Heart left ventricle (tissue), 16 donors: ENCODE data around the gene ZC3H12C. TPM values are rescaled to one million over a fixed set of nuclear protein-coding genes. Genes with fewer than 3 reads are reported as not detected.

ENCODE experiments used
- ATAC-seq, 4 donors: fragments of 200-7000 bp; cut with Tn5 transposase; one replicate each; pipeline ENCODE4 v1.9.1; 2020 to 2022; ENCODE audit warnings: moderate library complexity in 4 of 4, mild to moderate bottlenecking in 3 of 4, moderate number of reproducible peaks in 1 of 4
- DNase-seq, 5 donors: peaks; one replicate each; pipeline ENCODE4 v3.0.0-alpha.2; 2020
- H3K27ac ChIP-seq, 12 donors: fragments of 200-600 bp; sonication (generic) in 4 of 12; one replicate each; pipeline versions ENCODE4 v1.5.0 to v1.8.0; 2016 to 2022; ENCODE audit warnings: mild to moderate bottlenecking in 2 of 12
- H3K27me3 ChIP-seq, 9 donors: fragments of 200-600 bp; sonication (generic) in 2 of 9; one replicate each; pipeline versions ENCODE4 v1.5.1 to v1.8.0; 2016 to 2022; ENCODE audit warnings: mild to moderate bottlenecking in 3 of 9
- H3K36me3 ChIP-seq, 9 donors: fragments of 200-600 bp; sonication (generic) in 2 of 9; one replicate each; pipeline versions ENCODE4 v1.5.0 to v1.8.0; 2018 to 2022; ENCODE audit warnings: mild to moderate bottlenecking in 2 of 9
- H3K4me1 ChIP-seq, 12 donors: fragments of 200-600 bp; sonication (generic) in 4 of 12; one replicate each; pipeline versions ENCODE4 v1.5.0 to v1.8.0; 2016 to 2022; ENCODE audit warnings: mild to moderate bottlenecking in 3 of 12
- H3K4me3 ChIP-seq, 12 donors: fragments of 200-600 bp; sonication (generic) in 4 of 12; one replicate each; pipeline versions ENCODE4 v1.5.0 to v1.8.0; 2017 to 2022; ENCODE audit warnings: mild to moderate bottlenecking in 9 of 12, moderate library complexity in 4 of 12
- H3K9me3 ChIP-seq, 12 donors: fragments of 200-600 bp; sonication (generic) in 4 of 12; one replicate each; pipeline versions ENCODE4 v1.5.0 to v1.8.0; 2016 to 2022; ENCODE audit warnings: mild to moderate bottlenecking in 1 of 12
- POLR2A ChIP-seq, 2 donors: fragments of 450-650 bp; IDR thresholded peaks; one replicate each; pipeline ENCODE4 v1.6.1; 2017; ENCODE audit warnings: antibody characterized with exemption in 2 of 2, mild to moderate bottlenecking in 2 of 2, moderate library complexity in 2 of 2
- WGBS, 4 donors: extraction: QIAGEN DNeasy Blood & Tissue Kit in 2 of 4; methylation state at CpG; one replicate each; pipeline versions ENCODE4 v1.1.5 to v1.1.7; 2013 to 2018; 5-methylcytosine and 5-hydroxymethylcytosine counted together
- intact Hi-C, 10 donors: fragments of 100-400 bp; cut with DNase I; formaldehyde crosslinking; loops; one replicate each; pipeline versions ENCODE4 v1.11.1 to v1.14.2; 2022
- polyA plus RNA-seq, 2 donors: library from polyadenylated mRNA; stranded (reverse); fragments of 200-250 nt; gene quantifications; one replicate each; pipeline ENCODE4 v1.2.3, GENCODE V29; 2013
- total RNA-seq, 9 donors: library from RNA; depleted of rRNA in 2 of 9; stranded (reverse); fragments of >200 nt in 2 of 9; fragmentation: NEBNext Ultra II Directional in 3 of 9; extraction: Animal tissue kit (Norgen Biotek cat#: 25700) in 3 of 9; gene quantifications; one replicate each; pipeline versions ENCODE4 v1.1.0 to v1.2.4, GENCODE V29; 2016 to 2023
- TF ChIP-seq, protein P1 (sequence below), 12 donors: fragments of 200-600 bp; sonication (generic) in 4 of 12; IDR thresholded peaks; one replicate each; pipeline versions ENCODE4 v1.5.0 to v1.8.0; 2018 to 2022; ENCODE audit warnings: antibody characterized with exemption in 12 of 12, mild to moderate bottlenecking in 5 of 12
- donor health status: ischemic (EF 13 %, LVEDD 7.1; RV severe dilation, severe dysfunction).
- donor health status: healthy with polysubstance abuse.
- donor health status: DM: no; HTN: yes; CAD: no.
- donor health status: DM: no; HTN: no; CAD: no.
- donor health status: ischemic (EF 25% LVEDD 6.9; RV normal size, moderate dysfunction).
- donor health status: ischemic (EF 25% LVEDD 5.7; RV mildly dilated, moderate dysfunction).
- donor health status: healthy.
- donor health status: DM: yes; HTN: yes; CAD: no.
- donor health status: ischemic (EF 35%, LVEDD 5.7; RV mildly dilated, moderate dysfunction).
- donor health status: nonischemic (EF 11% LVEDD 7.7; RV severe dilation, severe dysfunction).
- donor health status: DM: yes; HTN: yes; CAD: no.
- donor health status: PGD.
- donor health status: ischemic (EF 29% LVEDD 5.4; RV normal size, mild dysfunction).
- donor health status: nonischemic (EF 23%, LVEDD 6.1; RV moderate dilation, normal function).

The ZC3H12C gene
- total and polyA plus RNA-seq, 11 donors, result 2.1 to 24.3 (median 17.3) TPM

DNA sequence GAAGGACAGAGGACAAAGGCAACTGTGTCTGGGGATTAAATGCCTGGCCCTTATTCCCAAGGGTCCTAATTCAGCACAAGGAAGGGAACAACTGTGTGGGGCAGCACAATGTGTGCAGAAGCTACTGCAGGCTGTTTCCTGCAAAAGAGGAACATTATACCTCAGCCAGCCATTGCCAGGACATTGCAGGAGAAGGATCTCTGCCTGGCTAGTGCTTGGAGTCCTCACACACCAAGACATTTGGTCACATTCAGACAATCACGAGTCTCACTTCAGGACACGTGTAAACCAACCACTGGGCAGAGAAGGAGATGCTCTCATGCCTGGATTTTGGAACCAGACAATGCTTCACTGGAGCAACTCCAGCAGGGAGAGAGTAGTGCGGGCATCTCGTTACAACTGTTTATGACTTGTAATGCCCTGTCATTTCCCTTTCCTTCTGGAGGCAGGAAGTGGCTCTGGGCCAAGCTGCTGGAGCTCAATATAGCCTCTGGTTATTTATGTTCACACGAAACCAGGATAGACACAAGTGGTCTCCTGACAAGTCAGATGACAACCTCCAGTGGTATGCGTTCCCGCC is 23.9 kb upstream of the ZC3H12C start:
- intact Hi-C loops, result loop anchor here in 1 of 10 donors (10.0 kb wide), 1 partner anchor 94 kb away; no protein-coding TSS in a partner anchor
- WGBS, 4 donors, result 3 to 6% (median 5%) methylated on average over 7 of the region's 7 CpGs
- peak overlapping the region in 3 of 12 donors; percentile 12 to 15 (median 13) for H3K4me3 ChIP-seq

DNA sequence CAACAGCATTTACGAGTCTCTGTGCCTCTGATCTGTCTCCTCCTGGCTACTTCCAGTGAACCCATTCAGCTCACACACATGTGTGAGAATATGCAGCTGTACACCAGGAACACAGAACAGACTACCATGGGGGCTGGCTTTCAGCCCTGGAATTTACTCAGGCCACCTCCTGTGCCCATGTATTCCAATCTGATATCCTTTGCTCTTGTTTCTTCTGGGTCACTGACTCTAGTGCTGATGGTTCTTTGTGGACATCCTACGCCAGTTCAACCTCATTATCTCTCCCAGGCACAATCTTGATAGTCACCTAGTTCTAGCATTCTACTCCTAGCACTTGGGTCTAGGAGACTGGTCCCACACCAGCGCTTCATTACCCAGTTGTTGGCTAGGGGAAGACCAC is 23.0 kb upstream of the ZC3H12C start:
- Histone ChIP-seq H3K9me3 (no peaks in the 10 kb centered on the region), H3K4me1 (peaks cover 0 to 27% (median 16%) of the 10 kb centered on the region in 12 donors), H3K4me3 (no peak overlapping the region), H3K36me3 (no peaks in the 10 kb centered on the region), H3K27me3 (no peaks in the 10 kb centered on the region), H3K27ac (peak overlapping the region in 5 of 12 donors; percentile 49 to 71 (median 65))
- ATAC-seq (no peak), DNase-seq (no peak)
- intact Hi-C loops, result no loop called here
- 93 to 94% (median 93%) methylated on average over 3 of the region's 3 CpGs for WGBS, 4 donors
- TF ChIP-seq, protein P1, sequence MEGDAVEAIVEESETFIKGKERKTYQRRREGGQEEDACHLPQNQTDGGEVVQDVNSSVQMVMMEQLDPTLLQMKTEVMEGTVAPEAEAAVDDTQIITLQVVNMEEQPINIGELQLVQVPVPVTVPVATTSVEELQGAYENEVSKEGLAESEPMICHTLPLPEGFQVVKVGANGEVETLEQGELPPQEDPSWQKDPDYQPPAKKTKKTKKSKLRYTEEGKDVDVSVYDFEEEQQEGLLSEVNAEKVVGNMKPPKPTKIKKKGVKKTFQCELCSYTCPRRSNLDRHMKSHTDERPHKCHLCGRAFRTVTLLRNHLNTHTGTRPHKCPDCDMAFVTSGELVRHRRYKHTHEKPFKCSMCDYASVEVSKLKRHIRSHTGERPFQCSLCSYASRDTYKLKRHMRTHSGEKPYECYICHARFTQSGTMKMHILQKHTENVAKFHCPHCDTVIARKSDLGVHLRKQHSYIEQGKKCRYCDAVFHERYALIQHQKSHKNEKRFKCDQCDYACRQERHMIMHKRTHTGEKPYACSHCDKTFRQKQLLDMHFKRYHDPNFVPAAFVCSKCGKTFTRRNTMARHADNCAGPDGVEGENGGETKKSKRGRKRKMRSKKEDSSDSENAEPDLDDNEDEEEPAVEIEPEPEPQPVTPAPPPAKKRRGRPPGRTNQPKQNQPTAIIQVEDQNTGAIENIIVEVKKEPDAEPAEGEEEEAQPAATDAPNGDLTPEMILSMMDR (IDR thresholded peaks at IDR 0.05), result no peak
- no peak for TF ChIP-seq POLR2A (IDR thresholded peaks at IDR 0.05)

More for the DNA sequence above, 23.9 kb upstream of the ZC3H12C start:
- ATAC-seq (peak; percentile 78 to 92 (median 88)), DNase-seq (peak; percentile 65 to 81 (median 77))
- H3K27ac ChIP-seq, result peak overlapping the region in 9 of 12 donors; percentile 9 to 71 (median 49)
- H3K27me3 ChIP-seq, result no peaks in the 10 kb centered on the region
- TF ChIP-seq, protein P1 (IDR thresholded peaks at IDR 0.05), result no peak
- TF ChIP-seq POLR2A (IDR thresholded peaks at IDR 0.05), result no peak
- no peaks in the 10 kb centered on the region for H3K36me3 ChIP-seq
- H3K4me1 ChIP-seq, result peaks cover 0 to 26% (median 16%) of the 10 kb centered on the region in 12 donors
- H3K9me3 ChIP-seq, result no peaks in the 10 kb centered on the region

DNA sequence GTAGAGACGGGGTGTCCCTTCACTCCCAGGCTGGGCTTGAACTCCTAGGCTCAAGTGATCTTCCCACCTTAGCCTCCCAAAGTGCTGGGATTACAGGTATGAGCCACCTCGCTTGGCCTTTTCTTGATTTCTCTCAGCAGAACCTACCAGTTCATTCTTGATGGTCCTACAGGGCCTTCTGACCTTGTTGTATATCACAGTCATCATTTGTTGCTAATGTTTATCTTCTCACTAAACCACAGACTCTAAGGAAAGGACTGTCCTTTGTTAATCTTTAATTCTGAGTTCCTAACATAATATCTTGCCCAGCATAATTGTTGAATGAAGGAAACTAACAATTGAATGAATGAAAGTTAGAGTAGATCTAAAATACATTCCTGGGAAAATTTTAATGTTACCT is 22.0 kb upstream of the ZC3H12C start:
- no peak for DNase-seq
- Histone ChIP-seq H3K27me3 (no peaks in the 10 kb centered on the region), H3K9me3 (no peaks in the 10 kb centered on the region), H3K36me3 (no peaks in the 10 kb centered on the region), H3K27ac (no peak overlapping the region), H3K4me3 (no peak overlapping the region), H3K4me1 (peaks cover 0 to 37% (median 16%) of the 10 kb centered on the region in 12 donors)
- 92 to 98% (median 97%) methylated on average over 2 of the region's 2 CpGs for WGBS, 4 donors
- TF ChIP-seq POLR2A (IDR thresholded peaks at IDR 0.05), result no peak
- TF ChIP-seq, protein P1 (IDR thresholded peaks at IDR 0.05), result no peak
- intact Hi-C loops, result no loop called here
- ATAC-seq, result no peak

DNA sequence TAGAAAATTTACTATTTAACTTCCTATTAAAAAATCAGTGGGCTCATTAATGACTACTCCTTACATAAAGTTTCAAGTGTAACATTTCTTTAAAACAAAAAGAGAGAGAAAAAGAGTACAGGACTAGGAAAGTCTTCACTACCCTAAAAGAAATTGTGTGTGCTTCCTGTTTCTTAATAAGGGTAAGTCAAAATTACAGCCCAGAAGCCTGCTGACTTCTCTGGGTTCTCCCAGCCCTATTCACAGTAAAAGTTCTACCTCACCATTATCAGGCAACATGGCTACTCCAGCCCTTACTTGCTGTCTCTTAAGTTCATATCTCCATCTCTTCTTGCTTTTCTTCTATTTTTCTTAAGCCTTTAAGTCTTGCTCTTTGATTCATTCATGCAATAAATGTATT is 20.3 kb upstream of the ZC3H12C start:
- no peaks in the 10 kb centered on the region for H3K9me3 ChIP-seq
- intact Hi-C loops, result no loop called here
- H3K27ac ChIP-seq, result no peak overlapping the region
- peaks cover 0 to 43% (median 16%) of the 10 kb centered on the region in 12 donors for H3K4me1 ChIP-seq
- ATAC-seq (no peak), DNase-seq (no peak)
- H3K4me3 ChIP-seq, result no peak overlapping the region
- H3K27me3 ChIP-seq, result no peaks in the 10 kb centered on the region
- no peaks in the 10 kb centered on the region for H3K36me3 ChIP-seq
- TF ChIP-seq POLR2A (IDR thresholded peaks at IDR 0.05), result no peak
- TF ChIP-seq, protein P1 (IDR thresholded peaks at IDR 0.05), result no peak
